ENCODE measurements around the gene SRP54. TPM values are rescaled to one million over a fixed set of nuclear protein-coding genes. Genes with fewer than 3 reads are reported as not detected.

Gene SRP54
- total RNA-seq, 1 donor from 2014 or later = 105 TPM

- Histone ChIP-seq H3K9me3 (ENCODE audit: low read depth) (no peaks in the 10 kb centered on the region), H3K4me1 (no peaks in the 10 kb centered on the region), H3K79me2 (ENCODE audit: low read depth) (no peaks in the 10 kb centered on the region), H3K4me2 (no peak overlapping the region), H3F3A (ENCODE audit: low read depth) (no peaks in the 10 kb centered on the region), H3K4me3 (no peak overlapping the region), H4K20me1 (ENCODE audit: low read depth) (no peaks in the 10 kb centered on the region), H3K9ac (no peak overlapping the region), H2AFZ (replicated peaks) (no peak overlapping the region), H3K36me3 (peaks cover 5% of the 10 kb centered on the region), H3K27ac (no peak overlapping the region), H3K27me3 (no peaks in the 10 kb centered on the region)
- Mint-ChIP-seq H3K4me1 (no peaks in the 10 kb centered on the region), H3K27ac (no peak overlapping the region), H3K27me3 (ENCODE audit: insufficient read depth, low read depth) (no peaks in the 10 kb centered on the region), H3K4me3 (no peak overlapping the region), H3K36me3 (peaks cover 18% of the 10 kb centered on the region), H3K9me3 (peaks cover 10% of the 10 kb centered on the region)
- DNase-seq (ENCODE audit: low spot score) = no peak
- TF ChIP-seq EZH2phosphoT487 (IDR thresholded peaks at IDR 0.05) (no peak), EZH2 (IDR thresholded peaks at IDR 0.05) (no peak), CTCF (IDR thresholded peaks at IDR 0.05) (no peak)
Measured at GRCh38 chr14:34946699-34947098, 36.1 kb upstream of the SRP54 start.

GRCh38 chr14:34951286-34951685 is 31.5 kb upstream of the SRP54 start:
- Histone ChIP-seq H3K9me3 (ENCODE audit: low read depth) (no peaks in the 10 kb centered on the region), H3K36me3 (peaks cover 5% of the 10 kb centered on the region), H4K20me1 (ENCODE audit: low read depth) (no peaks in the 10 kb centered on the region), H3K27me3 (no peaks in the 10 kb centered on the region), H3K9ac (no peak overlapping the region), H3K79me2 (ENCODE audit: low read depth) (no peaks in the 10 kb centered on the region), H3F3A (ENCODE audit: low read depth) (no peaks in the 10 kb centered on the region), H3K4me1 (no peaks in the 10 kb centered on the region), H3K4me2 (no peak overlapping the region), H3K27ac (no peak overlapping the region), H2AFZ (replicated peaks) (no peak overlapping the region), H3K4me3 (no peak overlapping the region)
- Mint-ChIP-seq H3K27me3 (ENCODE audit: insufficient read depth, low read depth) (peaks cover 2% of the 10 kb centered on the region), H3K9me3 (no peaks in the 10 kb centered on the region), H3K36me3 (peaks cover 5% of the 10 kb centered on the region), H3K27ac (no peak overlapping the region), H3K4me1 (no peaks in the 10 kb centered on the region), H3K4me3 (no peak overlapping the region)
- DNase-seq (ENCODE audit: low spot score) = no peak
- no peak for TF ChIP-seq CTCF (IDR thresholded peaks at IDR 0.05)
- no peak for TF ChIP-seq EZH2 (IDR thresholded peaks at IDR 0.05)
- no peak for TF ChIP-seq EZH2phosphoT487 (IDR thresholded peaks at IDR 0.05)

GRCh38 chr14:34956931-34957330 is 25.9 kb upstream of the SRP54 start:
- H3K27me3 ChIP-seq = no peaks in the 10 kb centered on the region
- no peak overlapping the region for H3K4me2 ChIP-seq
- H3K36me3 ChIP-seq = no peaks in the 10 kb centered on the region
- H2AFZ ChIP-seq (replicated peaks) = no peak overlapping the region
- H3K79me2 ChIP-seq (ENCODE audit: low read depth) = no peaks in the 10 kb centered on the region
- Mint-ChIP-seq H3K9me3 (no peaks in the 10 kb centered on the region), H3K4me3 (no peak overlapping the region), H3K27me3 (ENCODE audit: insufficient read depth, low read depth) (peaks cover 2% of the 10 kb centered on the region), H3K27ac (no peak overlapping the region), H3K4me1 (no peaks in the 10 kb centered on the region), H3K36me3 (peaks cover 15% of the 10 kb centered on the region)
- no peaks in the 10 kb centered on the region for H3K9me3 ChIP-seq (ENCODE audit: low read depth)
- DNase-seq (ENCODE audit: low spot score) = no peak
- no peaks in the 10 kb centered on the region for H3F3A ChIP-seq (ENCODE audit: low read depth)
- H3K9ac ChIP-seq = no peak overlapping the region
- no peaks in the 10 kb centered on the region for H4K20me1 ChIP-seq (ENCODE audit: low read depth)
- no peak overlapping the region for H3K27ac ChIP-seq
- no peaks in the 10 kb centered on the region for H3K4me1 ChIP-seq
- no peak overlapping the region for H3K4me3 ChIP-seq
- TF ChIP-seq EZH2phosphoT487 (IDR thresholded peaks at IDR 0.05) = no peak
- TF ChIP-seq EZH2 (IDR thresholded peaks at IDR 0.05) = no peak
- no peak for TF ChIP-seq CTCF (IDR thresholded peaks at IDR 0.05)

Measured in neural progenitor cell (in vitro differentiated cells).